B cell (primary cell): ENCODE measurements around the gene CYP4F11. TPM values are rescaled to one million over a fixed set of nuclear protein-coding genes. Genes with fewer than 3 reads are reported as not detected.

Source experiments
- ATAC-seq: fragments of 200-7000 bp; cut with Tn5 transposase; one replicate; pipeline ENCODE4 v1.10.0; 2021; ENCODE audit warnings: low read depth, mild to moderate bottlenecking, moderate number of reproducible peaks, moderate library complexity
- CTCF ChIA-PET: fragments of 350-600 bp; sonication (Branson Sonifier 250); formaldehyde crosslinking; loops from one replicate; lab custom pipeline; 2021; ENCODE audit warnings: antibody characterized with exemption, inconsistent platforms; lab: Charles Lee
- POLR2A ChIA-PET: fragments of 350-600 bp; sonication (Branson Sonifier 250); formaldehyde crosslinking; loops from one replicate; lab custom pipeline; 2021; ENCODE audit warnings: antibody characterized with exemption; lab: Charles Lee
- DNase-seq: peaks from one replicate; pipeline ENCODE4 v3.0.0; 2013
- H2AFZ ChIP-seq: 2 replicates; pipeline ENCODE4 v1.6.1; 2012; ENCODE audit warnings: mild to moderate bottlenecking, low read depth, low read length; ENCODE audit not compliant: insufficient read depth, poor library complexity, severe bottlenecking
- H3K27ac ChIP-seq, 2 donors: 1 replicate in 1 of 2; 2 replicates in 1 of 2; pipeline ENCODE4 v1.5.1; 2012 to 2013; ENCODE audit warnings: low read length in 2 of 2, mild to moderate bottlenecking in 2 of 2, moderate library complexity in 1 of 2
- H3K27me3 ChIP-seq, 4 experiments: fragments of 200-600 bp in 1 of 4; sonication (generic) in 1 of 4; replicated peaks in 1 of 4; 1 replicate in 2 of 4; 2 replicates in 2 of 4; pipeline versions ENCODE4 v1.6.1 to v1.7.0; 2013 to 2016; ENCODE audit warnings: low read length in 3 of 4, mild to moderate bottlenecking in 2 of 4, mixed read lengths in 1 of 4, moderate library complexity in 1 of 4; ENCODE audit not compliant: insufficient read depth in 4 of 4, control insufficient read depth in 3 of 4; ENCODE audit errors: control extremely low read depth in 1 of 4
- H3K36me3 ChIP-seq, 2 experiments: replicated peaks in 1 of 2; 1 replicate in 1 of 2; 2 replicates in 1 of 2; pipeline versions ENCODE4 v1.6.1 to v1.7.1; 2013; ENCODE audit warnings: low read length in 1 of 2; ENCODE audit not compliant: insufficient read depth in 2 of 2, control insufficient read depth in 1 of 2; ENCODE audit errors: control extremely low read depth in 1 of 2, extremely low read depth in 1 of 2
- H3K4me1 ChIP-seq, 2 donors: fragments of 200-600 bp in 1 of 2; sonication (generic) in 1 of 2; 1 replicate in 1 of 2; 2 replicates in 1 of 2; pipeline versions ENCODE4 v1.5.1 to v1.6.1; 2013 to 2017; ENCODE audit warnings: low read length in 2 of 2; ENCODE audit not compliant: control insufficient read depth in 2 of 2, insufficient read depth in 2 of 2
- H3K4me2 ChIP-seq: replicated peaks from 2 replicates; pipeline ENCODE3; 2012; ENCODE audit warnings: mild to moderate bottlenecking, low read depth, low read length; ENCODE audit not compliant: poor library complexity, severe bottlenecking
- H3K4me3 ChIP-seq, 5 experiments: fragments of 200-600 bp in 1 of 5; sonication (generic) in 1 of 5; 1 replicate in 3 of 5; 2 replicates in 2 of 5; pipeline versions ENCODE4 v1.5.1 to v1.7.0; 2011 to 2016; ENCODE audit warnings: low read length in 4 of 5, mild to moderate bottlenecking in 4 of 5, low read depth in 2 of 5, control low read depth in 1 of 5, moderate library complexity in 1 of 5; ENCODE audit not compliant: insufficient read depth in 1 of 5; ENCODE audit errors: control extremely low read depth in 1 of 5, extremely low read depth in 1 of 5
- H3K79me2 ChIP-seq: fragments of 200-600 bp; sonication (generic); one replicate; pipeline ENCODE4 v1.6.0; 2016; ENCODE audit warnings: low read length; ENCODE audit not compliant: control insufficient read depth, insufficient read depth
- H3K9ac ChIP-seq: fragments of 200-600 bp; sonication (generic); 2 replicates; pipeline ENCODE4 v1.6.1; 2017; ENCODE audit warnings: mild to moderate bottlenecking, low read length, moderate library complexity
- H3K9me3 ChIP-seq, 3 donors: one replicate each; pipeline versions ENCODE4 v1.6.1 to v1.7.1; 2013; ENCODE audit warnings: low read length in 2 of 3; ENCODE audit not compliant: control insufficient read depth in 2 of 3, insufficient read depth in 1 of 3; ENCODE audit errors: control extremely low read depth in 1 of 3
- H4K20me1 ChIP-seq: 2 replicates; pipeline ENCODE4 v1.6.0; 2012; ENCODE audit warnings: mild to moderate bottlenecking, low read length; ENCODE audit not compliant: insufficient read depth, control insufficient read depth, poor library complexity, severe bottlenecking
- H3K27ac Mint-ChIP-seq: one replicate; pipeline ENCODE4 v1.8.0; 2021; ENCODE audit warnings: mixed read lengths
- H3K27me3 Mint-ChIP-seq: one replicate; pipeline ENCODE4 v1.8.0; 2021; ENCODE audit warnings: mixed read lengths
- H3K4me1 Mint-ChIP-seq: one replicate; pipeline ENCODE4 v1.8.0; 2021; ENCODE audit warnings: mixed read lengths
- H3K4me3 Mint-ChIP-seq: one replicate; pipeline ENCODE4 v1.8.0; 2021; ENCODE audit warnings: mixed read lengths
- H3K9me3 Mint-ChIP-seq: one replicate; pipeline ENCODE4 v1.8.0; 2022; ENCODE audit warnings: mixed read lengths; ENCODE audit not compliant: insufficient read depth
- CTCF ChIP-seq: fragments of 200-600 bp; IDR thresholded peaks from one replicate; pipeline ENCODE4 v1.8.0; 2022; ENCODE audit warnings: antibody characterized with exemption, mild to moderate bottlenecking
- EZH2 ChIP-seq: IDR thresholded peaks from 2 replicates; pipeline ENCODE4 v1.6.1; 2012; ENCODE audit warnings: borderline replicate concordance, low read depth, mild to moderate bottlenecking, moderate library complexity, low read length; ENCODE audit not compliant: insufficient read depth, poor library complexity, severe bottlenecking
- WGBS: methylation state at CpG from one replicate; pipeline ENCODE4 v1.1.5; 2013; ENCODE audit warnings: missing lambda C conversion rate; ENCODE audit not compliant: insufficient coverage; 5-methylcytosine and 5-hydroxymethylcytosine counted together
- intact Hi-C: fragments of 100-400 bp; cut with micrococcal nuclease; formaldehyde crosslinking; loops from one replicate; pipeline ENCODE4 v1.10.0; 2022
- polyA plus RNA-seq: library from polyadenylated mRNA; depleted of rRNA; stranded (reverse); fragments of >200 nt; gene quantifications from 2 replicates; pipeline ENCODE4 v1.2.3, GENCODE V29; 2012
- total RNA-seq, 2 donors: library from RNA; stranded (reverse); fragments of 120-200 nt in 1 of 2; gene quantifications; 1 replicate in 1 of 2; 2 replicates in 1 of 2; pipeline versions ENCODE4 v1.2.3 to v1.2.4, GENCODE V29; 2013 to 2022

The CYP4F11 gene
- total and polyA plus RNA-seq, 2 donors (not counting 1 experiment from before 2014, with no cell fraction given) = not detected

GRCh38 chr19:15923702-15924101 is 10.6 kb downstream of the CYP4F11 start:
- H4K20me1 ChIP-seq = no peaks in the 10 kb centered on the region
- TF ChIP-seq CTCF = no peak
- TF ChIP-seq EZH2 = no peak
- intact Hi-C loops = no loop called here
- H3K9ac ChIP-seq = no peak overlapping the region
- no peak overlapping the region for H2AFZ ChIP-seq
- no peak overlapping the region for H3K4me3 ChIP-seq
- H3K27me3 Mint-ChIP-seq = peaks cover 56% of the 10 kb centered on the region
- H3K36me3 ChIP-seq = no peaks in the 10 kb centered on the region
- peaks cover 0 to 3% (median 0%) of the 10 kb centered on the region in 3 donors for H3K9me3 ChIP-seq
- no peaks in the 10 kb centered on the region for H3K4me1 ChIP-seq
- POLR2A ChIA-PET = no interaction called here
- no peak for DNase-seq
- WGBS = 90% methylated on average over 8 of the region's 8 CpGs
- no peak overlapping the region for H3K4me3 Mint-ChIP-seq
- CTCF ChIA-PET = no interaction called here
- no peaks in the 10 kb centered on the region for H3K4me1 Mint-ChIP-seq
- H3K79me2 ChIP-seq = no peaks in the 10 kb centered on the region
- no peak overlapping the region for H3K27ac Mint-ChIP-seq
- H3K4me2 ChIP-seq = no peak overlapping the region
- peaks cover 0 to 19% (median 9%) of the 10 kb centered on the region in 4 experiments for H3K27me3 ChIP-seq
- no peaks in the 10 kb centered on the region for H3K9me3 Mint-ChIP-seq
- no peak for ATAC-seq
- no peak overlapping the region for H3K27ac ChIP-seq

- no peak for ATAC-seq
- peaks cover 4% of the 10 kb centered on the region for H3K4me1 Mint-ChIP-seq
- DNase-seq = no peak
- no peak for TF ChIP-seq EZH2
- no peak for TF ChIP-seq CTCF
- Histone ChIP-seq H3K4me1 (no peaks in the 10 kb centered on the region), H3K36me3 (no peaks in the 10 kb centered on the region), H3K4me2 (no peak overlapping the region), H2AFZ (no peak overlapping the region), H3K9me3 (no peaks in the 10 kb centered on the region), H3K27me3 (peaks cover 0 to 15% (median 4%) of the 10 kb centered on the region in 4 experiments), H3K4me3 (no peak overlapping the region), H3K79me2 (no peaks in the 10 kb centered on the region), H4K20me1 (no peaks in the 10 kb centered on the region), H3K9ac (no peak overlapping the region), H3K27ac (no peak overlapping the region)
- POLR2A ChIA-PET = no interaction called here
- intact Hi-C loops = no loop called here
- no peak overlapping the region for H3K27ac Mint-ChIP-seq
- no peak overlapping the region for H3K4me3 Mint-ChIP-seq
- H3K9me3 Mint-ChIP-seq = no peaks in the 10 kb centered on the region
- CTCF ChIA-PET = no interaction called here
- WGBS = 74% methylated on average over 3 of the region's 4 CpGs
- peaks cover 51% of the 10 kb centered on the region for H3K27me3 Mint-ChIP-seq
Measured at GRCh38 chr19:15922021-15922420, 12.3 kb downstream of the CYP4F11 start.
